GM10266 (cell line): ENCODE measurements around the gene GTPBP1.

Experiments
- DNase-seq: peaks from one replicate; pipeline ENCODE4 v3.0.0; 2012; ENCODE audit errors: extremely low spot score
- TF ChIP-seq, protein P1 (sequence below): IDR thresholded peaks from 2 replicates; pipeline ENCODE4 v1.5.1; 2012; ENCODE audit warnings: mild to moderate bottlenecking, low read depth; ENCODE audit not compliant: control insufficient read depth, insufficient read depth; ENCODE audit errors: missing control alignments

The GTPBP1 gene

DNA sequence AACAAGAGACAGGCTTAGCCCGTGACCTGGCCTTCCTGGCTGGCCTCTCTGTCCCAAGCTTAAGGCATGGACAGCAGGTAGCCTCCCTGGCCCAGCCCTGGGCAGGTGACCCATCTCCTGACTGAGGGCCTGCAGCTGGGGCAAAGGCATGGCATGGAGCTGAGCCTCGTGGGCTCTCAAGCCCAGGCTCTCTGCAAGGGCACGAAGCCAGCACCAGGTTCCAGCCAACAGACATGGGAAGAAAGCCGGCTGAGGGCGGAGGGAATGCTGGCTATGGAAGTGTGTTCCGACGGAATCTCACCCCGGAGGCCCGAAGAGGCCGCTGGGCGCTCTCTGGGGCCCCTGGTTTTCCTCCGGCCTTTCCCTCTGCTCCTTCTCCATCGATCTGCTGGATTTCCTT, 75.3 kb downstream of the GTPBP1 start:
- TF ChIP-seq, protein P1, sequence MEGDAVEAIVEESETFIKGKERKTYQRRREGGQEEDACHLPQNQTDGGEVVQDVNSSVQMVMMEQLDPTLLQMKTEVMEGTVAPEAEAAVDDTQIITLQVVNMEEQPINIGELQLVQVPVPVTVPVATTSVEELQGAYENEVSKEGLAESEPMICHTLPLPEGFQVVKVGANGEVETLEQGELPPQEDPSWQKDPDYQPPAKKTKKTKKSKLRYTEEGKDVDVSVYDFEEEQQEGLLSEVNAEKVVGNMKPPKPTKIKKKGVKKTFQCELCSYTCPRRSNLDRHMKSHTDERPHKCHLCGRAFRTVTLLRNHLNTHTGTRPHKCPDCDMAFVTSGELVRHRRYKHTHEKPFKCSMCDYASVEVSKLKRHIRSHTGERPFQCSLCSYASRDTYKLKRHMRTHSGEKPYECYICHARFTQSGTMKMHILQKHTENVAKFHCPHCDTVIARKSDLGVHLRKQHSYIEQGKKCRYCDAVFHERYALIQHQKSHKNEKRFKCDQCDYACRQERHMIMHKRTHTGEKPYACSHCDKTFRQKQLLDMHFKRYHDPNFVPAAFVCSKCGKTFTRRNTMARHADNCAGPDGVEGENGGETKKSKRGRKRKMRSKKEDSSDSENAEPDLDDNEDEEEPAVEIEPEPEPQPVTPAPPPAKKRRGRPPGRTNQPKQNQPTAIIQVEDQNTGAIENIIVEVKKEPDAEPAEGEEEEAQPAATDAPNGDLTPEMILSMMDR: no peak
- no peak for DNase-seq

DNA sequence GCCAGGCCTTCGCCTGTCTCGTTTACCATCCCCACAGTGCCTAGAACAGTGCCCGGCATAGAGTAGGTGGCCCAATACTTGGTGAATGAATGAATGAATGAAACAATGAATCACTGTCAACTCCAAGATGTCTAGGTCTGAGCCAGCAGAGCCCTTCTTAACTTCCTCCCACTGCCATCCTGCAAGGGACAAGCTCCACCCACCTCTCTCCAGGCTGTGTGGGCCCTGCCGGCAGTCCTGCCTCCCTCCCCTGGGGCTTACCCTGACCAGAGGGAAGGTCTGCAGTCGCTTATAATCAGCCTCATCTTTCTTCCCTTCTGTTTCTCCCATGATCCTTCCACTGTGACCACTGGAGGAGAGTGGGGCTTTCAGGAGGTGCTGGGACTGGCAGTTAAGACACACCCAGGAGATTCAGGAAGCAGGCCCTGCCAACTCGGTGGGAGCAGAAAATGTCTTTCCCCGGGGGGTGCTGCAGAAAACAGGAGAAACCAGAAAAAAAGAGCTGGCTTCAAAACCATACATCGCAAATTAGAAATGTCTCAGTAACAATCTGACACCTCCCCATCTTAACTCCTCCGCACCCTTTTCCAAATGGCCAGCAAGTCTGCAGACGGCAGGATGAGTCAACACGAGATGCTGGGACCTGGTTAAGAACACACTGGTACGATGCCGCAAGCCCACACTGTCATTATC, 76.8 kb downstream of the GTPBP1 start:
- DNase-seq: no peak

More for the DNA sequence above, 76.8 kb downstream of the GTPBP1 start:
- TF ChIP-seq, protein P1: no peak
